GM12878 (cell line): ENCODE measurements around the gene NAALAD2. TPM values are rescaled to one million over a fixed set of nuclear protein-coding genes. Genes with fewer than 3 reads are reported as not detected.

Source experiments
- ATAC-seq: fragments of 200-7000 bp; cut with Tn5 transposase; 3 replicates; pipeline ENCODE4 v1.9.1; 2020; ENCODE audit warnings: mild to moderate bottlenecking, moderate library complexity
- BruUV-seq: library from RNA; stranded (reverse); fragments of 400-500 nt; replicated peaks from 2 replicates; lab custom pipeline; 2021; lab: Mats Ljungman, UMichigan
- CTCF ChIA-PET: fragments of 300-600 bp; sonication (Branson Sonifier 250); formaldehyde crosslinking; extraction: SDS; loops from one replicate; lab custom pipeline; 2021; ENCODE audit warnings: inconsistent platforms; lab: Yijun Ruan, JAX
- POLR2A ChIA-PET: fragments of 350-600 bp; formaldehyde crosslinking; extraction: SDS; loops from one replicate; lab custom pipeline; 2021; ENCODE audit warnings: inconsistent platforms; lab: Charles Lee
- RAD21 ChIA-PET: fragments of 300-600 bp; sonication (Branson Sonifier 250); formaldehyde crosslinking; loops from one replicate; lab custom pipeline; 2023; ENCODE audit warnings: antibody characterized with exemption; ENCODE audit not compliant: unreplicated experiment; lab: Charles Lee
- SMC1A ChIA-PET: fragments of 300-600 bp; sonication (Branson Sonifier 250); formaldehyde crosslinking; loops from one replicate; lab custom pipeline; 2023; ENCODE audit not compliant: unreplicated experiment, uncharacterized antibody; lab: Charles Lee
- DNase-seq: peaks from one replicate; pipeline ENCODE4 v3.0.0-alpha.2; 2011; ENCODE audit warnings: low read depth, low spot score
- FAIRE-seq: peaks from 3 replicates; lab custom pipeline; 2011; peaks lifted over from hg19 to GRCh38; lab: Jason Lieb, UNC
- H2AFZ ChIP-seq: 2 replicates; pipeline ENCODE4 v1.6.0; 2011; ENCODE audit warnings: low read depth, low read length, control low read depth; ENCODE audit not compliant: control insufficient read depth
- H3K27ac ChIP-seq: 2 replicates; pipeline ENCODE4 v1.5.1; 2011; ENCODE audit warnings: control low read depth; ENCODE audit not compliant: control insufficient read depth, insufficient read depth
- H3K27me3 ChIP-seq, 2 experiments: replicated peaks in 1 of 2; 2 replicates each; pipeline versions ENCODE4 v1.6.0 to v1.6.1; 2011; ENCODE audit warnings: low read length in 1 of 2; ENCODE audit not compliant: control insufficient read depth in 2 of 2, insufficient read depth in 2 of 2
- H3K36me3 ChIP-seq, 2 experiments: 2 replicates each; pipeline ENCODE4 v1.5.1; 2011; ENCODE audit warnings: low read length in 1 of 2; ENCODE audit not compliant: control insufficient read depth in 2 of 2, insufficient read depth in 2 of 2
- H3K4me1 ChIP-seq: 2 replicates; pipeline ENCODE4 v1.6.1; 2011; ENCODE audit warnings: mild to moderate bottlenecking, low read length, moderate library complexity, mixed read lengths; ENCODE audit not compliant: control insufficient read depth, insufficient read depth
- H3K4me2 ChIP-seq: 2 replicates; pipeline ENCODE4 v1.6.0; 2011; ENCODE audit warnings: control low read depth; ENCODE audit not compliant: control insufficient read depth, insufficient read depth
- H3K4me3 ChIP-seq: fragments of 200-600 bp; sonication (generic); 2 replicates; pipeline ENCODE4 v1.5.1; 2016
- H3K79me2 ChIP-seq: 2 replicates; pipeline ENCODE4 v1.6.0; 2011; ENCODE audit warnings: low read length; ENCODE audit not compliant: control insufficient read depth, insufficient read depth
- H3K9ac ChIP-seq: 2 replicates; pipeline ENCODE4 v1.8.0; 2011; ENCODE audit warnings: low read length, control low read depth, mixed read lengths; ENCODE audit not compliant: control insufficient read depth, insufficient read depth
- H3K9me3 ChIP-seq: replicated peaks from 3 replicates; pipeline ENCODE4 v1.5.1; 2011; ENCODE audit warnings: mild to moderate bottlenecking, low read length; ENCODE audit not compliant: control insufficient read depth, insufficient read depth
- H4K20me1 ChIP-seq: 2 replicates; pipeline ENCODE4 v1.6.0; 2011; ENCODE audit not compliant: control insufficient read depth, insufficient read depth
- ATF3 ChIP-seq: IDR thresholded peaks from 2 replicates; pipeline ENCODE4 v1.6.1; 2011; ENCODE audit warnings: low read depth, mild to moderate bottlenecking, low read length, moderate library complexity, borderline replicate concordance; ENCODE audit errors: extremely low read depth
- CBX3 ChIP-seq: fragments of 200-600 bp; sonication (generic); IDR thresholded peaks from 2 replicates; pipeline ENCODE4 v1.6.1; 2016; ENCODE audit warnings: low read depth, borderline replicate concordance
- LARP7 ChIP-seq: fragments of 450-650 bp; IDR thresholded peaks from 2 replicates; pipeline ENCODE4 v1.6.1; 2017; ENCODE audit warnings: mild to moderate bottlenecking
- MXI1 ChIP-seq: fragments of 150-350 bp; IDR thresholded peaks from 2 replicates; pipeline ENCODE4 v1.6.1; 2011; ENCODE audit warnings: low read depth, mild to moderate bottlenecking, inconsistent platforms, low read length, improper control_type of control experiment
- NFIC ChIP-seq: IDR thresholded peaks from 2 replicates; pipeline ENCODE4 v1.6.1; 2012; ENCODE audit warnings: low read depth, mild to moderate bottlenecking, inconsistent platforms, low read length, moderate library complexity
- NR2C2 ChIP-seq: IDR thresholded peaks from 2 replicates; pipeline ENCODE4 v1.6.1; 2011; ENCODE audit warnings: borderline replicate concordance, low read depth; ENCODE audit not compliant: control insufficient read depth, insufficient read length
- POLR2AphosphoS5 ChIP-seq: IDR thresholded peaks from 2 replicates; pipeline ENCODE4 v1.6.1; 2011; ENCODE audit warnings: mild to moderate bottlenecking, low read length, inconsistent platforms
- SREBF2 ChIP-seq: IDR thresholded peaks from 2 replicates; pipeline ENCODE4 v1.6.1; 2012; ENCODE audit warnings: mild to moderate bottlenecking, low read length
- TAF1 ChIP-seq: IDR thresholded peaks from 2 replicates; pipeline ENCODE4 v1.6.1; 2011; ENCODE audit warnings: mild to moderate bottlenecking, low read depth, low read length, borderline replicate concordance
- TARDBP ChIP-seq: IDR thresholded peaks from 2 replicates; pipeline ENCODE4 v1.6.1; 2016; ENCODE audit warnings: borderline replicate concordance
- YBX1 ChIP-seq: fragments of 450-650 bp; IDR thresholded peaks from 2 replicates; pipeline ENCODE4 v1.6.1; 2016; ENCODE audit warnings: antibody characterized with exemption
- ZBTB4 ChIP-seq: fragments of 450-650 bp; formaldehyde crosslinking; IDR thresholded peaks from 2 replicates; pipeline ENCODE4 v1.4.0; 2022; ENCODE audit warnings: mild to moderate bottlenecking, moderate library complexity
- ZNF24 ChIP-seq: fragments of 450-650 bp; IDR thresholded peaks from 2 replicates; pipeline ENCODE4 v1.6.1; 2017; ENCODE audit warnings: antibody characterized with exemption, mild to moderate bottlenecking
- ZNF384 ChIP-seq: IDR thresholded peaks from 2 replicates; pipeline ENCODE4 v1.6.1; 2012; ENCODE audit warnings: low read depth, mild to moderate bottlenecking, low read length, improper control_type of control experiment, borderline replicate concordance
- ZNF622 ChIP-seq: fragments of 450-650 bp; IDR thresholded peaks from 2 replicates; pipeline ENCODE4 v1.6.1; 2017; ENCODE audit warnings: mild to moderate bottlenecking, inconsistent platforms
- WGBS: methylation state at CpG from one replicate; pipeline ENCODE4 v1.1.6; 2016; ENCODE audit warnings: low lambda C conversion rate; ENCODE audit not compliant: insufficient replicate concordance, insufficient coverage; ENCODE audit errors: missing lambda C conversion rate; 5-methylcytosine and 5-hydroxymethylcytosine counted together
- in situ Hi-C: fragments of 300-500 bp; cut with MboI; formaldehyde crosslinking; loops from 9 replicates; pipeline ENCODE4 v1.14.3; 2018; ENCODE audit warnings: mixed read lengths
- intact Hi-C: fragments of 100-400 bp; cut with micrococcal nuclease; formaldehyde crosslinking; loops from one replicate; pipeline ENCODE4 v1.14.2; 2022; ENCODE audit not compliant: unreplicated experiment
- polyA plus RNA-seq, 11 experiments: library from polyadenylated mRNA; depleted of rRNA in 4 of 11; unstranded in 6 of 11; stranded (reverse) in 5 of 11; fragments of >200 nt; fragmentation: Nextera tagmentation in 4 of 11; fragmentation: Illumina TruSeq in 1 of 11; extraction: Ambion mirVana in 4 of 11; extraction: Trizol in 1 of 11; gene quantifications; 1 replicate in 1 of 11; 2 replicates in 10 of 11; pipeline versions ENCODE4 v1.2.1 to v1.2.3, GENCODE V29; 2011 to 2016; ENCODE audit warnings: inconsistent platforms in 2 of 11, missing spikeins in 2 of 11, low read depth in 1 of 11
- total RNA-seq, 4 experiments: library from RNA; depleted of rRNA in 3 of 4; stranded (reverse); fragments of >200 nt in 3 of 4; fragmentation: Illumina TruSeq in 1 of 4; extraction: Trizol in 1 of 4; gene quantifications; 2 replicates each; pipeline versions ENCODE4 v1.2.1 to v1.2.3, GENCODE V29; 2013 to 2021
- TF ChIP-seq, protein P1 (sequence below): IDR thresholded peaks from 2 replicates; pipeline ENCODE4 v1.6.1; 2012; ENCODE audit warnings: low read depth, low read length, improper control_type of control experiment

Gene NAALAD2
- total and polyA plus RNA-seq, 10 of the 15 experiments (the other 5 are each of a cell fraction or from before 2014, with no cell fraction given), result 0.05 to 0.24 (median 0.11) TPM; not detected in 5

DNA sequence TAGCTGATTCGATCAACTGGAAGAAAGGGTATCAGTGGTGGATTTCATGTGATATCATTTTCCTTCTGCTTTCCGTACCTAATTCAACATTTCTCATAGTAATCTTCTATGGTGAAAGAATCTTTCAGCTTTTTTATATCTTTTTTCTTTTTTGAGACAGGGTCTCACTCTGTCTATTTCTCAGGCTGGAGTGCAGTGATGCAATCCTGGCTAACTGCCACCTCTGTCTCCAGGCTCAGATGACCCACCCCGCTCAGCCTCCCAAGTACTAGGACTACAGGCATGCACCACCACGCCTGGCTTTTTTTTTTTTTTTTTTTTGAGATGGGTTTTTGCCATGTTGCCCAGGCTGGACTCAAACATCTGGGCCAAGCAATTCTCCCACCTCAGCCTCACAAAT, 107.0 kb downstream of the NAALAD2 start:
- ChIA-PET CTCF (interaction anchor here (0.7 kb wide), 1 partner anchor 10 kb away, joined by 4 read pairs; no protein-coding TSS in a partner anchor), RAD21 (no interaction called here), POLR2A (no interaction called here), SMC1A (no interaction called here)
- DNase-seq, result no peak
- H3K79me2 ChIP-seq, result no peaks in the 10 kb centered on the region
- no peak for FAIRE-seq
- no peaks in the 10 kb centered on the region for H3K9me3 ChIP-seq
- no peak for ATAC-seq
- in situ Hi-C loops, result no loop called here
- no peaks in the 10 kb centered on the region for H3K36me3 ChIP-seq
- H3K27me3 ChIP-seq, result 0 out of 4 replicates have a peak, but pooled peaks cover 0 to 3% of the 10 kb centered on the region in 2 experiments
- no TSS peak for BruUV-seq
- H3K4me3 ChIP-seq, result no peak overlapping the region
- H3K4me1 ChIP-seq, result no peaks in the 10 kb centered on the region
- H3K27ac ChIP-seq, result no peak overlapping the region
- H4K20me1 ChIP-seq, result no peaks in the 10 kb centered on the region
- H2AFZ ChIP-seq, result no peak overlapping the region
- intact Hi-C loops, result loop anchor here (10.0 kb wide), 1 partner anchor 1003 kb away; no protein-coding TSS in a partner anchor
- no peak overlapping the region for H3K4me2 ChIP-seq
- no peak for TF ChIP-seq MXI1
- no peak for TF ChIP-seq TARDBP
- no peak for TF ChIP-seq ZNF384
- no peak for TF ChIP-seq ZBTB4 (CRISPR knock-in tag)
- TF ChIP-seq ZNF24, result no peak
- TF ChIP-seq ATF3, result no peak
- no peak for TF ChIP-seq LARP7
- TF ChIP-seq CBX3, result no peak
- TF ChIP-seq NR2C2, result no peak
- TF ChIP-seq SREBF2, result no peak
- TF ChIP-seq, protein P1, sequence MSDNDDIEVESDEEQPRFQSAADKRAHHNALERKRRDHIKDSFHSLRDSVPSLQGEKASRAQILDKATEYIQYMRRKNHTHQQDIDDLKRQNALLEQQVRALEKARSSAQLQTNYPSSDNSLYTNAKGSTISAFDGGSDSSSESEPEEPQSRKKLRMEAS, result no peak
- no peak for TF ChIP-seq YBX1
- no peak for TF ChIP-seq POLR2AphosphoS5
- TF ChIP-seq TAF1, result no peak
- TF ChIP-seq NFIC, result no peak
- TF ChIP-seq ZNF622, result no peak
- no peak overlapping the region for H3K9ac ChIP-seq
- 49% methylated on average over 4 of the region's 4 CpGs for WGBS
